A673 (cell line): ENCODE results near the gene TNFRSF12A. TPM values are rescaled to one million over a fixed set of nuclear protein-coding genes. Genes with fewer than 3 reads are reported as not detected.

Experiments
- BruUV-seq: library from RNA; stranded (reverse); fragments of 400-500 nt; replicated peaks from 2 replicates; lab custom pipeline; 2021; lab: Mats Ljungman, UMichigan
- CTCF ChIA-PET: fragments of 300-600 bp; sonication (Branson Sonifier 250); formaldehyde crosslinking; loops from one replicate; lab custom pipeline; 2022; ENCODE audit warnings: antibody characterized with exemption; lab: Charles Lee
- POLR2A ChIA-PET: fragments of 300-600 bp; sonication (Branson Sonifier 250); formaldehyde crosslinking; loops from one replicate; lab custom pipeline; 2022; ENCODE audit warnings: antibody characterized with exemption; ENCODE audit not compliant: low non-redundant PET; lab: Charles Lee
- DNase-seq: peaks from one replicate; pipeline ENCODE4 v3.0.0-alpha.2; 2015; ENCODE audit warnings: low spot score
- H3K27ac ChIP-seq: fragments of 200-600 bp; sonication (generic); 2 replicates; pipeline ENCODE4 v1.5.1; 2016; ENCODE audit warnings: mixed run types, low read depth, mild to moderate bottlenecking, mixed read lengths, antibody characterized with exemption, low read length; ENCODE audit not compliant: poor library complexity, severe bottlenecking
- H3K27me3 ChIP-seq: fragments of 200-600 bp; sonication (generic); replicated peaks from 2 replicates; pipeline ENCODE4 v1.6.1; 2017; ENCODE audit warnings: mixed run types, low read depth, mild to moderate bottlenecking, mixed read lengths, antibody characterized with exemption, low read length; ENCODE audit not compliant: insufficient read depth, poor library complexity
- H3K36me3 ChIP-seq: fragments of 200-600 bp; sonication (generic); 2 replicates; pipeline ENCODE4 v1.6.1; 2016; ENCODE audit warnings: mixed run types, mild to moderate bottlenecking, mixed read lengths, antibody characterized with exemption, low read length; ENCODE audit not compliant: insufficient read depth, poor library complexity, severe bottlenecking
- H3K4me1 ChIP-seq: fragments of 200-600 bp; sonication (generic); 2 replicates; pipeline ENCODE4 v1.6.1; 2017; ENCODE audit warnings: mixed run types, mild to moderate bottlenecking, mixed read lengths, antibody characterized with exemption, low read length; ENCODE audit not compliant: insufficient read depth, poor library complexity, severe bottlenecking
- H3K4me3 ChIP-seq: fragments of 200-600 bp; sonication (generic); 2 replicates; pipeline ENCODE4 v1.5.1; 2016; ENCODE audit warnings: low read depth, mixed run types, mild to moderate bottlenecking, mixed read lengths, low read length; ENCODE audit not compliant: poor library complexity, severe bottlenecking
- H3K9me3 ChIP-seq: fragments of 200-600 bp; sonication (generic); 2 replicates; pipeline ENCODE4 v1.6.1; 2016; ENCODE audit warnings: mixed run types, low read depth, mild to moderate bottlenecking, mixed read lengths, antibody characterized with exemption, low read length; ENCODE audit not compliant: poor library complexity, severe bottlenecking
- CTCF ChIP-seq: fragments of 300-800, 200-600 bp; sonication (generic); conservative IDR thresholded peaks from 2 replicates; pipeline ENCODE4 v1.5.1; 2017; ENCODE audit warnings: low read depth, mild to moderate bottlenecking, antibody characterized with exemption, low read length, moderate library complexity, mixed read lengths
- EZH2 ChIP-seq: fragments of 200-600 bp; sonication (generic); IDR thresholded peaks from 2 replicates; pipeline ENCODE4 v1.6.1; 2017; ENCODE audit warnings: borderline replicate concordance, low read depth, mild to moderate bottlenecking, mixed read lengths, antibody characterized with exemption, low read length; ENCODE audit not compliant: poor library complexity, severe bottlenecking
- intact Hi-C: fragments of 100-400 bp; cut with micrococcal nuclease; formaldehyde crosslinking; loops from one replicate; pipeline ENCODE4 v1.10.0; 2022; ENCODE audit not compliant: unreplicated experiment
- total RNA-seq: library from RNA; stranded (reverse); gene quantifications from 2 replicates; pipeline ENCODE4 v1.2.3, GENCODE V29; 2021

TNFRSF12A gene
- total RNA-seq, 1 experiment from 2014 or later, result 39.5 TPM

GRCh38 chr16:3060339-3061127, 40.4 kb downstream of the TNFRSF12A start:
- no peaks in the 10 kb centered on the region for H3K36me3 ChIP-seq
- H3K27me3 ChIP-seq, result no peaks in the 10 kb centered on the region
- no peaks in the 10 kb centered on the region for H3K9me3 ChIP-seq
- intact Hi-C loops, result loop anchor here (5.0 kb wide), 1 partner anchor 67 kb away; no protein-coding TSS in a partner anchor
- no peak for TF ChIP-seq CTCF
- TF ChIP-seq EZH2, result no peak
- H3K4me1 ChIP-seq, result peaks cover 5% of the 10 kb centered on the region
- ChIA-PET POLR2A (no interaction called here), CTCF (interaction anchor here (1.0 kb wide), 1 partner anchor 34 kb away, joined by 3 read pairs; no protein-coding TSS in a partner anchor)
- no peak for DNase-seq
- no peak overlapping the region for H3K4me3 ChIP-seq
- no peak overlapping the region for H3K27ac ChIP-seq
- BruUV-seq, result no TSS peak

GRCh38 chr16:3062553-3062952, 42.4 kb downstream of the TNFRSF12A start:
- BruUV-seq, result no TSS peak
- CTCF ChIA-PET, result no interaction called here
- intact Hi-C loops, result loop anchor here (5.0 kb wide), 1 partner anchor 65 kb away; no protein-coding TSS in a partner anchor
- H3K4me1 ChIP-seq, result peaks cover 5% of the 10 kb centered on the region
- DNase-seq, result no peak
- no peaks in the 10 kb centered on the region for H3K9me3 ChIP-seq
- H3K27me3 ChIP-seq, result no peaks in the 10 kb centered on the region
- no peak overlapping the region for H3K27ac ChIP-seq
- no peaks in the 10 kb centered on the region for H3K36me3 ChIP-seq
- POLR2A ChIA-PET, result no interaction called here
- H3K4me3 ChIP-seq, result no peak overlapping the region
- TF ChIP-seq CTCF (no peak), EZH2 (no peak)

DNA sequence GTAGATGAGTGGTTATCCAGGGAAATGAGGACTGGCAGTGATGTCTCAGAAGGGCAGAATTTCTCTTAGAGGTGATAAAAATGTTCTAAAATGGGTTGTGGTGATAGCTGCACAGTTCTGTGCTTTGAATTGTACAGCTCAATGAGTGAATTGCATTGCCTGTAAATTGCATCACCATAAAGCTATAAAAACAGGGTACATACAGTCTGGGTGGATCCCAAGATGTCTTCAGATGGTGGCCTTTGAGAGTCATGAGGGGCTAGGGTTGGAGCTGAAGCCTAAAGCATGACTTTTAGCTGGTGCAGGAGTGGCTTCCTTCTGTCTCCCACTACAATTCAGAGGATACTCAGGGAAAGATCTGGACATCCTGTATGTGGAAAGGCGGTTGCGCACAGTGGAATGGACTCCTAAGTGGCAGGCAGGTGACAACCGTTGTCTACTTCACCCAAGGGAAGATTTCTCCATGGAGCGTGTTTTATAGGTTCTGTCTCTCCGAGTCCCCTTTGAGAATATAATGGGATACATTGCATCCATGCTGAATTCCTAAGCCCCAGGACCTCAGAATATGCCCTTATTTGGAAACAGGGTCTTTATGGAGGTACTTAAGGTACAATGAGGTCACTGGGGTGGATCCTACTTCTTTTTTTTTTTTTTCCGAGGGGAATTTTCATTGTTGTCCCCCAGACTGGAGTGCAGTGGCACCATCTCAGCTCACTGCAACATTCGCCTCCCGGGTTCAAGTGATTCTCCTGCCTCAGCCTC, 43.6 kb downstream of the TNFRSF12A start:
- no peak for DNase-seq
- no peaks in the 10 kb centered on the region for H3K9me3 ChIP-seq
- BruUV-seq, result no TSS peak
- intact Hi-C loops, result loop anchor here (5.0 kb wide), 1 partner anchor 63 kb away; no protein-coding TSS in a partner anchor
- H3K36me3 ChIP-seq, result no peaks in the 10 kb centered on the region
- ChIA-PET CTCF (no interaction called here), POLR2A (interaction anchor here (0.6 kb wide), 1 partner anchor 67 kb away, joined by 4 read pairs; no protein-coding TSS in a partner anchor)
- no peak overlapping the region for H3K27ac ChIP-seq
- no peak for TF ChIP-seq CTCF
- TF ChIP-seq EZH2, result no peak
- no peak overlapping the region for H3K4me3 ChIP-seq
- no peaks in the 10 kb centered on the region for H3K4me1 ChIP-seq
- no peaks in the 10 kb centered on the region for H3K27me3 ChIP-seq
